ENCODE measurements around the gene HAX1.

Gene HAX1

GRCh38 chr1:154272217-154272998 lies at the start of gene HAX1 (continued):
- no peak for TF ChIP-seq PRDM2 (tag by site-specific recombination; IDR thresholded peaks at IDR 0.05; ENCODE audit: borderline replicate concordance)
- no peak for TF ChIP-seq ZNF292 (tag by site-specific recombination; IDR thresholded peaks at IDR 0.05; ENCODE audit: borderline replicate concordance, low read depth)
- peak; percentile 94 for TF ChIP-seq ZBTB21 (tag by site-specific recombination; IDR thresholded peaks at IDR 0.05)
- no peak for TF ChIP-seq ZNF274 (IDR thresholded peaks at IDR 0.05; ENCODE audit: low read length)
- no peak for TF ChIP-seq ZNF274 (tag by site-specific recombination; IDR thresholded peaks at IDR 0.05; ENCODE audit: borderline replicate concordance)
- TF ChIP-seq ZNF10 (tag by site-specific recombination; IDR thresholded peaks at IDR 0.05), result no peak
- TF ChIP-seq ZNF514 (tag by site-specific recombination; IDR thresholded peaks at IDR 0.05), result no peak
- no peak for TF ChIP-seq ZNF544 (tag by site-specific recombination; IDR thresholded peaks at IDR 0.05)
- TF ChIP-seq ZNF26 (tag by site-specific recombination; IDR thresholded peaks at IDR 0.05), result no peak
- TF ChIP-seq ZNF677 (tag by site-specific recombination; IDR thresholded peaks at IDR 0.05), result no peak
- TF ChIP-seq ZNF629 (tag by site-specific recombination; IDR thresholded peaks at IDR 0.05), result peak; percentile 97
- TF ChIP-seq ZFHX2 (tag by site-specific recombination; conservative IDR thresholded peaks at IDR 0.05), result peak; percentile 95
- TF ChIP-seq ZFP41 (tag by site-specific recombination; IDR thresholded peaks at IDR 0.05; ENCODE audit: borderline replicate concordance), result no peak
- no peak for TF ChIP-seq ZNF645 (tag by site-specific recombination; IDR thresholded peaks at IDR 0.05)
- no peak for TF ChIP-seq HOXA7 (CRISPR knock-in tag; IDR thresholded peaks at IDR 0.05; ENCODE audit: borderline replicate concordance)
- TF ChIP-seq GLI4 (tag by site-specific recombination; IDR thresholded peaks at IDR 0.05), result no peak
- TF ChIP-seq HOXC10 (CRISPR knock-in tag; IDR thresholded peaks at IDR 0.05), result no peak
- TF ChIP-seq ZNF223 (tag by site-specific recombination; IDR thresholded peaks at IDR 0.05), result no peak
- no peak for TF ChIP-seq ZNF624 (tag by site-specific recombination; IDR thresholded peaks at IDR 0.05)
- TF ChIP-seq ZNF37A (tag by site-specific recombination; IDR thresholded peaks at IDR 0.05), result no peak
- TF ChIP-seq ZNF132 (tag by site-specific recombination; IDR thresholded peaks at IDR 0.05; ENCODE audit: borderline replicate concordance), result no peak
- TF ChIP-seq ZSCAN4 (tag by site-specific recombination; IDR thresholded peaks at IDR 0.05), result no peak
- 0 out of 2 replicates have a peak, but pooled peaks have one; percentile 17 for TF ChIP-seq ZNF843 (tag by site-specific recombination; IDR thresholded peaks at IDR 0.05)
- no peak for TF ChIP-seq ZNF555 (tag by site-specific recombination; conservative IDR thresholded peaks at IDR 0.05)
- TF ChIP-seq ZNF660 (tag by site-specific recombination; IDR thresholded peaks at IDR 0.05), result no peak; the same call in none of the 2 replicates
- peak; percentile 66; the same call in 1 of the 2 replicates for TF ChIP-seq SP7 (tag by site-specific recombination; IDR thresholded peaks at IDR 0.05)
- peak; percentile 72; the same call in 1 of the 2 replicates for TF ChIP-seq ZNF391 (tag by site-specific recombination; IDR thresholded peaks at IDR 0.05; ENCODE audit: borderline replicate concordance, low read depth)
- peak; percentile 84; the same call in 1 of the 2 replicates for TF ChIP-seq ZEB2 (tag by site-specific recombination; IDR thresholded peaks at IDR 0.05)

Data from HEK293 (cell line).